ENCODE results near the gene GPR119. TPM values are rescaled to one million over a fixed set of nuclear protein-coding genes. Genes with fewer than 3 reads are reported as not detected.
A peak's percentile ranks its signal among the peaks of the same experiment; 100 is the strongest.

Gene GPR119
- total and polyA plus RNA-seq, 2 of the 8 experiments (the other 6 are each of a cell fraction or from before 2014, with no cell fraction given), result 0.11 TPM; not detected in 1

DNA sequence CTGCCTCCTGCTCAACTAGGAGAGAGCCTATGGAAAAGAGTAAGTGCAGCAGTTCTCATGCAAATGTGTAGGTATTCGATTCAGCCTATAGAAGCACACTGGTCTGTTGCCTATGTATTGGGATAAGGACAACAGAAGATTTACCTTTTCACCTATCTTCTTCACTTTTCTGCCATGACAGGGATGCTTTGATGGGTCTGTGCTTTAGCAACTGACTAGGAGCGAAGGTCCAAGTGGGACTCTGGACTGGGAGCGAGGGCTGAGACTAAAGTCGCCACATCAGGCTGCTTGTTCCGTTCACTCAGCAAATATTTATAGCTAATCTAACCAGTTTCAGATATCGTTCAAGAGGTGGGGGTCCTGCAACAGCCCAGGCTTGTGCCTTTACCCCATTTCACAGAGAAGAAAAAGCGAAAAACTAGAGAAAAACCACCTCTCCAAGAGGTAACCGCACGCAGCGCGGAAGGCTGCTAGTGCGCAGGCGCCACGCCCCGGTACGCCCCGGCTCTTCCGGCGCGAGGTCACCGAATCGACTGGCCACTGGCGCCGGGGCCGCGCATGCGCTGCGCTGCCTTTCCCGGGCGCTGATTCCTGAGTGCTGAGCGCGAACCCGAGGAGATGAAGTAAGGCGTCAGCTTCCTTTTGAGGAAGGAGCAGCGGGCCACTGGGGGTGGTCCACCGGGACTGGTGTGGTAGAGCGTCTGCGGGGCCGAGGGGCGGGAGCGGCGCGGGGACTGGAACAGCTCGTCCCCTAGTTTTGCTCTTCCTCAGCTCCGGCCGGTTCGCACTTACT is 16.1 kb upstream of the GPR119 start, which contains the start of gene RBMX2:
Gene RBMX2, plus strand, starts transcription at position 573 of the 793 bp plus-strand sequence. Its CDS starts 46 bp downstream, at position 619.
- WGBS, 2 experiments (ENCODE audit: extremely low coverage in 1 of 2, insufficient coverage in 1 of 2, insufficient read length in 1 of 2, insufficient replicate concordance in 2 of 2, low coverage in 1 of 2, low lambda C conversion rate in 2 of 2, missing lambda C conversion rate in 1 of 2), result 6% methylated on average over 7 of the region's 47 CpGs; no CpG with 5 or more reads in 1 of the 2 experiments
- no peaks in the 10 kb centered on the region for H3K79me1 ChIP-seq (ENCODE audit: low read depth, low read length)
- ChIA-PET POLR2A (ENCODE audit: partially characterized antibody) (no interaction called here), CTCF (ENCODE audit: partially characterized antibody) (interaction anchor here (0.6 to 1.3 kb wide), 2 partner anchors 8 to 497 kb away, joined by 3 read pairs; no protein-coding TSS in a partner anchor)
- peak within 1 kb of the TSS; percentile 16 for H3K56ac ChIP-seq (replicated peaks; ENCODE audit: insufficient read length, low read depth, low read length)
- peak within 1 kb of the TSS; percentile 71 to 74 for H3K4me2 ChIP-seq (ENCODE audit: insufficient read depth in 1 of 2, low read depth in 2 of 2, low read length in 2 of 2)
- H3K27ac ChIP-seq (ENCODE audit: low read depth, low read length), result peak within 1 kb of the TSS; percentile 85; the same call in 1 of the 2 replicates
- no peaks in the 10 kb centered on the region; a peak in 2 of 7 replicates for H3K4me1 ChIP-seq (replicated peaks in 1 of 4; ENCODE audit: control insufficient read depth in 3 of 4, insufficient read depth in 4 of 4, low read length in 3 of 4)
- no peak within 1 kb of the TSS for H2AK5ac ChIP-seq (ENCODE audit: low read depth, low read length)
- H3K4ac ChIP-seq (replicated peaks; ENCODE audit: insufficient read length, low read depth, low read length), result peak within 1 kb of the TSS; percentile 78
- no peak within 1 kb of the TSS for H2BK15ac ChIP-seq (ENCODE audit: low read length)
- DNase-seq (ENCODE audit: low read depth in 1 of 2, low spot score in 2 of 2) (peak; percentile 31 to 67), FAIRE-seq (peak; percentile 93)
- H3K18ac ChIP-seq (ENCODE audit: extremely low read depth, low read length), result no peak within 1 kb of the TSS
- H2BK5ac ChIP-seq (ENCODE audit: low read depth, low read length), result no peak within 1 kb of the TSS
- H4K5ac ChIP-seq (ENCODE audit: insufficient read length, low read depth, low read length), result peak within 1 kb of the TSS; percentile 59
- H4K8ac ChIP-seq (ENCODE audit: extremely low read depth, insufficient read depth, low read length), result peak within 1 kb of the TSS; percentile 51; the same call in 1 of the 2 replicates
- peak within 1 kb of the TSS; percentile 45 to 79 (median 70) for H3K9ac ChIP-seq (replicated peaks in 1 of 4; ENCODE audit: extremely low read depth in 1 of 4, low read depth in 3 of 4, low read length in 3 of 4)
- no peak within 1 kb of the TSS for H2BK20ac ChIP-seq (ENCODE audit: low read length)
- H3K9me3 ChIP-seq (ENCODE audit: insufficient read depth in 2 of 2, low read depth in 1 of 2, low read length in 1 of 2), result no peaks in the 10 kb centered on the region
- peak within 1 kb of the TSS; percentile 94 for H2AFZ ChIP-seq (ENCODE audit: low read length)
- H3K14ac ChIP-seq (ENCODE audit: insufficient read length), result no peak within 1 kb of the TSS
- H2BK120ac ChIP-seq (replicated peaks; ENCODE audit: low read depth, low read length), result no peak within 1 kb of the TSS
- peaks cover 0 to 10% of the 10 kb centered on the region in 2 experiments; a peak in 1 of 4 replicates for H3K79me2 ChIP-seq (ENCODE audit: control insufficient read depth in 1 of 2, insufficient read depth in 2 of 2, low read length in 2 of 2)
- H3K23me2 ChIP-seq (ENCODE audit: low read depth, low read length), result peaks cover 3% of the 10 kb centered on the region; the same call in 1 of the 2 replicates
- no peak within 1 kb of the TSS for H4K91ac ChIP-seq (replicated peaks; ENCODE audit: insufficient read length, low read length)
- TF ChIP-seq POLR2A (IDR thresholded peaks at IDR 0.05; ENCODE audit: control extremely low read depth in 1 of 2, low read depth in 2 of 2, low read length in 2 of 2) (peak in 1 of 2 experiments; percentile 36; a peak in 1 of 3 replicates), SUZ12 (IDR thresholded peaks at IDR 0.05; ENCODE audit: low read length) (no peak), POU5F1 (IDR thresholded peaks at IDR 0.05; ENCODE audit: low read depth, low read length) (no peak), TAF1 (IDR thresholded peaks at IDR 0.05; ENCODE audit: low read depth, low read length) (peak; percentile 61; the same call in 1 of the 2 replicates), PHF8 (conservative IDR thresholded peaks at IDR 0.05; ENCODE audit: low read depth, low read length) (peak; percentile 66), POLR2AphosphoS5 (IDR thresholded peaks at IDR 0.05; ENCODE audit: low read depth, low read length) (peak; percentile 45; the same call in 1 of the 2 replicates), NRF1 (IDR thresholded peaks at IDR 0.05; ENCODE audit: low read depth, low read length) (peak; percentile 78)
- TF ChIP-seq, protein P1, sequence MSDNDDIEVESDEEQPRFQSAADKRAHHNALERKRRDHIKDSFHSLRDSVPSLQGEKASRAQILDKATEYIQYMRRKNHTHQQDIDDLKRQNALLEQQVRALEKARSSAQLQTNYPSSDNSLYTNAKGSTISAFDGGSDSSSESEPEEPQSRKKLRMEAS (IDR thresholded peaks at IDR 0.05), result 0 out of 2 replicates have a peak, but pooled peaks have one; percentile 26
- no peak within 1 kb of the TSS for H2BK12ac ChIP-seq (ENCODE audit: low read depth, low read length)
- peak within 1 kb of the TSS; percentile 51 to 93 (median 76) for H3K4me3 ChIP-seq (ENCODE audit: extremely low read depth in 1 of 4, insufficient read depth in 2 of 4, low read depth in 3 of 4, low read length in 4 of 4)
- H3K36me3 ChIP-seq (ENCODE audit: control insufficient read depth in 2 of 4, insufficient read depth in 4 of 4, low read length in 3 of 4), result peaks cover 0 to 10% (median 4%) of the 10 kb centered on the region in 4 experiments; a peak in 4 of 8 replicates
- no peaks in the 10 kb centered on the region for H4K20me1 ChIP-seq (replicated peaks in 1 of 2; ENCODE audit: control insufficient read depth in 1 of 2, insufficient read depth in 2 of 2, low read length in 2 of 2)
- H3K27me3 ChIP-seq (replicated peaks in 1 of 4; ENCODE audit: control insufficient read depth in 3 of 4, extremely low read depth in 1 of 4, insufficient read depth in 3 of 4, low read length in 3 of 4), result no peaks in the 10 kb centered on the region; a peak in 1 of 7 replicates
- H3K23ac ChIP-seq (ENCODE audit: insufficient read length), result no peak within 1 kb of the TSS
